ENCODE data around the gene ABHD16A.
A peak's percentile ranks its signal among the peaks of the same experiment; 100 is the strongest.

The ABHD16A gene

DNA sequence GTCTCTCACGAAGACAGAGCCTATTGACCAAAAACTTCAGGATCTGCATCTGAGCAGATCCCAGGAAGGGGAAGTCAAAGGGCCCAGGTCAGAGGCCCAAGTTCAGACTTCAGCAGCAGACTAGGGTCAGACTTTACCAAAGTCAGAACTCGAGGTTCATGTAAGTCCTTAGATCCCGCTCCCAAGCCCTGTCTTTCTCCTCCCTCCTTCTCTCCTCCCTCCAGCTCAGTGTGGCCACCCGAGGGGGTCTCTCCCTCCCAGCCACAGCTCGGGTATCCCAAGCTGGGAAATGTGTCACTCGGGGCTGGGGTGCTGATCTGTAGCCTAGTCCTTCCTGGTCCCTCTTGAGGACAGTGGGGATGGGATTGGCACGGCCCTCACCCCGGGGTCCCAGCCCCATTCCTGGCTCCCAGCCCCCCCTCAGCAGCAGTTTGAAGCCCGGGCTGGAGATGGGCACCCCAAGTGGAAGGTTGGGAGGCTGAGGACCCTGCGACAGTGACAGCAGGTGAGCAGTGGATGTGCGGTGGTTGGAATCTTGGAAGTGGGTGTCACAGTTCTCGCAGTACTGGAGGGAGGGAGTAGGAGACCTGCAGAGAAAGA lies 40.9 kb downstream of the ABHD16A start:
- Histone ChIP-seq H3K23ac (ENCODE audit: low read length in 2 of 2) (no peak overlapping the region), H3K4me1 (ENCODE audit: control insufficient read depth, insufficient read depth, low read depth, low read length) (peaks cover 37% of the 10 kb centered on the region), H2BK120ac (ENCODE audit: low read depth, low read length) (peak overlapping the region; percentile 19), H3K36me3 (ENCODE audit: control insufficient read depth in 1 of 2, insufficient read depth in 2 of 2, low read depth in 1 of 2, low read length in 2 of 2) (peaks cover 32 to 39% of the 10 kb centered on the region in 2 experiments), H3K14ac (ENCODE audit: low read length in 2 of 2) (no peak overlapping the region), H3K9ac (ENCODE audit: low read length) (no peak overlapping the region), H2AK5ac (ENCODE audit: low read length, severe bottlenecking) (peak overlapping the region; percentile 9), H3K4ac (ENCODE audit: low read depth in 1 of 2, low read length in 2 of 2) (no peak overlapping the region), H2BK12ac (ENCODE audit: low read length in 2 of 2) (peak overlapping the region; percentile 0 to 30), H3K79me1 (replicated peaks; ENCODE audit: low read length, poor library complexity, severe bottlenecking) (peaks cover 17% of the 10 kb centered on the region), H4K8ac (ENCODE audit: low read length) (no peak overlapping the region), H3K4me3 (ENCODE audit: insufficient read depth in 1 of 2, low read depth in 1 of 2, low read length in 2 of 2) (no peak overlapping the region), H4K91ac (ENCODE audit: low read length) (no peak overlapping the region), H3K9me3 (ENCODE audit: control insufficient read depth, low read length) (no peaks in the 10 kb centered on the region), H3K4me2 (ENCODE audit: low read length, poor library complexity, severe bottlenecking) (no peak overlapping the region), H2BK5ac (ENCODE audit: low read depth, low read length, poor library complexity, severe bottlenecking) (no peak overlapping the region), H3K27me3 (ENCODE audit: control insufficient read depth in 1 of 2, insufficient read depth in 1 of 2, low read length in 2 of 2) (no peaks in the 10 kb centered on the region), H3K27ac (ENCODE audit: low read length, poor library complexity, severe bottlenecking) (no peak overlapping the region), H2AFZ (ENCODE audit: low read depth, low read length) (no peak overlapping the region), H3K18ac (ENCODE audit: low read depth in 1 of 2, low read length in 2 of 2) (no peak overlapping the region), H2BK15ac (ENCODE audit: low read depth, poor library complexity, severe bottlenecking) (no peak overlapping the region)
- 93% methylated on average over 12 of the region's 12 CpGs for WGBS
- DNase-seq: no peak

DNA sequence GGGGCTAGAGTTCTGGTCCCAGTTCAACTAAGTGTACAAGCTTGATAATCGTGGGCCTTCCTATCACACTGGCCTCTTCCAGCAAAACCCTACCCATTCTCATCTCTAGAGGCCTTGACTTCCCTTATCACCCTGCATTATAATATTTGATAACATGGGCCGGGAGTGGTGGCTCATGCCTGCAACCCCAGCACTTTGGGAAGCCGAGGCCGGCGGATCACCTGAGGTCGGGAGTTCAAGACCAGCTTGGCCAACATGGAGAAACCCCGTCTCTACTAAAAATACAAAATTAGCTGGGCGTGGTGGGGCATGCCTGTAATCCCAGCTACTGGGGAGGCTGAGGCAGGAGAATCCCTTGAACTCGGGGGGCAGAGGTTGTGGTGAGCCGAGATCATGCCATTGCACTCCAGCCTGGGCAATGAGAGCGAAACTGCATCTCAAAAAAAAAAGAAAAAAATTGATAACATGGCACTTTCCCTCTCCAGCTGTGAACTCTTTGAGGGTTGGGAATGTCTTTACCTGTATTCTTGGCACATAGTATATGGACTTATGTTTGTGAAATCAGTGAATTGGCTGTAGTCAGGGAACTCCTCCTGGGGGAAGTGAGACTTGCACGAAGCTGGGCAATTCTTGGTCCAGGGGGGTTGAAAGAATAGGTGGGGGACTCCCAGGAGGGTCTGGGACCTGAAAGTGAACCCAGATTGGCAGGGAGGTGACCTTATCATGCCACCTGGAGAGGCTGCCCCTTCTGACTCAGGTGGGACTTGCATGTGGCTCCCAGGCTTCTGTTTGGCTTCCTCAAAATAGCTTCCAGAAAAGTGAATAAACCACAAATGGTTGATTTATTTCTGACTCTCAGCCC lies 41.6 kb downstream of the ABHD16A start:
- no peak for DNase-seq
- H3K79me1 ChIP-seq (replicated peaks; ENCODE audit: low read length, poor library complexity, severe bottlenecking): peaks cover 17% of the 10 kb centered on the region
- H2AK5ac ChIP-seq (ENCODE audit: low read length, severe bottlenecking): no peak overlapping the region
- H3K9ac ChIP-seq (ENCODE audit: low read length): peak overlapping the region; percentile 97
- no peaks in the 10 kb centered on the region for H3K9me3 ChIP-seq (ENCODE audit: control insufficient read depth, low read length)
- peaks cover 33% of the 10 kb centered on the region for H3K4me1 ChIP-seq (ENCODE audit: control insufficient read depth, insufficient read depth, low read depth, low read length)
- no peak overlapping the region for H4K8ac ChIP-seq (ENCODE audit: low read length)
- H3K18ac ChIP-seq (ENCODE audit: low read depth in 1 of 2, low read length in 2 of 2): no peak overlapping the region
- no peak overlapping the region for H2BK120ac ChIP-seq (ENCODE audit: low read depth, low read length)
- H3K4me3 ChIP-seq (ENCODE audit: insufficient read depth in 1 of 2, low read depth in 1 of 2, low read length in 2 of 2): peak overlapping the region in 1 of 2 experiments; percentile 98
- WGBS: 94% methylated on average over 11 of the region's 12 CpGs
- H2BK12ac ChIP-seq (ENCODE audit: low read length in 2 of 2): peak overlapping the region in 1 of 2 experiments; percentile 25
- no peak overlapping the region for H3K14ac ChIP-seq (ENCODE audit: low read length in 2 of 2)
- H3K27me3 ChIP-seq (ENCODE audit: control insufficient read depth in 1 of 2, insufficient read depth in 1 of 2, low read length in 2 of 2): no peaks in the 10 kb centered on the region
- H3K27ac ChIP-seq (ENCODE audit: low read length, poor library complexity, severe bottlenecking): no peak overlapping the region
- peak overlapping the region; percentile 90 for H3K4me2 ChIP-seq (ENCODE audit: low read length, poor library complexity, severe bottlenecking)
- no peak overlapping the region for H3K23ac ChIP-seq (ENCODE audit: low read length in 2 of 2)
- H2BK15ac ChIP-seq (ENCODE audit: low read depth, poor library complexity, severe bottlenecking): no peak overlapping the region
- no peak overlapping the region for H2BK5ac ChIP-seq (ENCODE audit: low read depth, low read length, poor library complexity, severe bottlenecking)
- no peak overlapping the region for H4K91ac ChIP-seq (ENCODE audit: low read length)
- H2AFZ ChIP-seq (ENCODE audit: low read depth, low read length): no peak overlapping the region
- H3K4ac ChIP-seq (ENCODE audit: low read depth in 1 of 2, low read length in 2 of 2): no peak overlapping the region
- H3K36me3 ChIP-seq (ENCODE audit: control insufficient read depth in 1 of 2, insufficient read depth in 2 of 2, low read depth in 1 of 2, low read length in 2 of 2): peaks cover 30 to 38% of the 10 kb centered on the region in 2 experiments

DNA sequence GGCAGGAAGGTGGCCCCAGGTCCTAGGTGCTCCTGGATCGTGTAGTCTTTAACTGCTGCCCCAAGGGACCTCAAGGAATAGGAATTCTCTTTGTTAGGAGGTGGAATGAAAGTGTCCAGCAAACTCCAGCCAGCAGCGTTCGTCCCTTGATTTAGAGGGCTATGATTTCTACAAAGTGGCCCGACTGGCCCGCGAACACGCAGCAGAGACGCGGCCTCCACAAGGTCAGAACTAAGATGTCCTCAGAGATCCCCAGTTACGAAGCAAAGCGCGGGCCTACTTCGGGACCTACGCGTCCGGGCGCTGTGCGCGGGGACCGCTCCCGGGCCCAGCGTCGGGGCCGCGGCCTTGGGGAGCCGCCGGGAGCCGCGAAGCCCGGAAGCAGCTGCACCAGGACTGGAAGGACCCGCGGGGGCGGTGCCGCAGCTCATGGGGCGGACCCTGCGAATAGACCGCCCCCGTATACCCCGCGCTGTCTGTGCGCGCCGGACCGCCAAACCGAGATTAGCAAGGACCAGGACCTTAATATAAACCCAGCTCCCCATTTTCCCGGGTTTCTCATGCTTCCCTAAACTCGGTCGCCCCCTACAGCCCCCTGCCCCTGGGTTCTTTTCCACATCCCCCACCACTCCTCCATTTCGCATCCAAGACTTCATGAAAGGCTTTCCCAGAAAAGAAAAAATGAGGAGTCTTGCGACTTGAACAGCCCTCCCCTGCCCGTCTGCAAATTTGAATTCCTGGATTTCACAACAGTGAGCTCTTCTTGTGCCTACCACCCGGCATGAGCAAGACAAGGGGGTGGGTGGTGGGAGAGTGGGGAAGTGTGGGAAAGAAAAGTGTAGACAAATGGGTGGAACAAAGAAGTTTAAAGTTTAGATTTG lies 42.5 kb downstream of the ABHD16A start, which contains the start of gene C6orf47:
TSS of gene C6orf47 (minus strand) at position 398 of the 881 bp plus-strand sequence. CDS start 831 bp downstream, outside the sequence.
- peaks cover 38% of the 10 kb centered on the region for H3K4me1 ChIP-seq (ENCODE audit: control insufficient read depth, insufficient read depth, low read depth, low read length)
- no peak within 1 kb of the TSS for H2BK15ac ChIP-seq (ENCODE audit: low read depth, poor library complexity, severe bottlenecking)
- 2% methylated on average over 52 of the region's 52 CpGs for WGBS

More for the DNA sequence above, 42.5 kb downstream of the ABHD16A start, which contains the start of gene C6orf47:
- Histone ChIP-seq H3K9ac (ENCODE audit: low read length) (peak within 1 kb of the TSS; percentile 97), H3K4me2 (ENCODE audit: low read length, poor library complexity, severe bottlenecking) (peak within 1 kb of the TSS; percentile 90), H2BK12ac (ENCODE audit: low read length in 2 of 2) (peak within 1 kb of the TSS in 1 of 2 experiments; percentile 55), H2BK5ac (ENCODE audit: low read depth, low read length, poor library complexity, severe bottlenecking) (peak within 1 kb of the TSS; percentile 24), H4K8ac (ENCODE audit: low read length) (peak within 1 kb of the TSS; percentile 89), H2BK120ac (ENCODE audit: low read depth, low read length) (peak within 1 kb of the TSS; percentile 9), H3K27me3 (ENCODE audit: control insufficient read depth in 1 of 2, insufficient read depth in 1 of 2, low read length in 2 of 2) (no peaks in the 10 kb centered on the region), H3K14ac (ENCODE audit: low read length in 2 of 2) (peak within 1 kb of the TSS in 1 of 2 experiments; percentile 93), H3K9me3 (ENCODE audit: control insufficient read depth, low read length) (no peaks in the 10 kb centered on the region), H2AK5ac (ENCODE audit: low read length, severe bottlenecking) (peak within 1 kb of the TSS; percentile 44), H3K4ac (ENCODE audit: low read depth in 1 of 2, low read length in 2 of 2) (peak within 1 kb of the TSS; percentile 61 to 94), H3K27ac (ENCODE audit: low read length, poor library complexity, severe bottlenecking) (peak within 1 kb of the TSS; percentile 86), H2AFZ (ENCODE audit: low read depth, low read length) (peak within 1 kb of the TSS; percentile 72), H3K36me3 (ENCODE audit: control insufficient read depth in 1 of 2, insufficient read depth in 2 of 2, low read depth in 1 of 2, low read length in 2 of 2) (peaks cover 33 to 47% of the 10 kb centered on the region in 2 experiments), H3K23ac (ENCODE audit: low read length in 2 of 2) (peak within 1 kb of the TSS in 1 of 2 experiments; percentile 90), H3K18ac (ENCODE audit: low read depth in 1 of 2, low read length in 2 of 2) (peak within 1 kb of the TSS; percentile 82 to 97), H3K79me1 (replicated peaks; ENCODE audit: low read length, poor library complexity, severe bottlenecking) (peaks cover 23% of the 10 kb centered on the region), H4K91ac (ENCODE audit: low read length) (peak within 1 kb of the TSS; percentile 78), H3K4me3 (ENCODE audit: insufficient read depth in 1 of 2, low read depth in 1 of 2, low read length in 2 of 2) (peak within 1 kb of the TSS; percentile 78 to 98)
- DNase-seq: peak; percentile 86

All from mesenchymal stem cell (in vitro differentiated cells and primary cell).